ENCODE results near the gene NCKAP5.

DNA sequence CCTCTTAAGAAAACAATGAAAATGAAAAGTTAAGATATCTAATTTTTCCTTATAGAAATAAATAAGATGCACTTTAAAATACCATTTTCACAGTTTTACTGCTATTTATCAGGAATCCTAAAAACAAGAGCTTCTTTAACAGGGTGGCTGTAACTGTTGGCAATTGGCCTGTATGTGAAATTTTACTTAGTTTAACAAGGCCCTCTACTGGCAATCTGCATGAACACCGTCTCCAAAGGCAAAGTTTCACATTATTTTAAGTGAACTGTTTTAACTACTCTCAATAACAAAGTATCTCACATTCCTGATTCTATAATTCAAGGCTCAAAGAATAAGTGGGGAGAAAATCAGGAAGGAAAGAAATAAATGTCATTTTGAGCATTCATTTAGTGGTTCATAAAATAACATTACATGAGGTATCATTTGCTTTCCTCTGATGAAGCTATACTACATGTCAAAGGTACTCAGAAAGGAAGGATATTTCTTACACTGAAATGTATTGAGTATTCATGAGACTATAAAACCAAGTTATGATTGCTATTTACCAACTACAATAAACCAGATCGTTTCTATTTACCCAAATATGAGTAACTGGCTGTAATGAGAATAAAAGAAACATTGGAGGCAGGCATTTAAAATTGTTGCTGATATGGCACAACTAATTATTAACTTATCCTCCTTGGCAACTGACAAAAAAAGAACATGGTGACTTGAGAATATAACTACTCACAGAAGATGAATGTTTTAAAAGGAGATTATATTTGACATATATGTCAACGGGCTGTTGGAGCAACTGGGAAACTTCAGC, 7.0 kb downstream of the NCKAP5 start:
- TF ChIP-seq ARNT (IDR thresholded peaks at IDR 0.05): no peak
- no peak for TF ChIP-seq SUZ12 (IDR thresholded peaks at IDR 0.05)
- no peak for TF ChIP-seq CTBP1 (IDR thresholded peaks at IDR 0.05; ENCODE audit: borderline replicate concordance)
- no peak for TF ChIP-seq ELF4 (IDR thresholded peaks at IDR 0.05)
- TF ChIP-seq BHLHE40 (IDR thresholded peaks at IDR 0.05; ENCODE audit: borderline replicate concordance): no peak
- no peak for TF ChIP-seq ZNF384 (IDR thresholded peaks at IDR 0.05)
- TF ChIP-seq FOXM1 (IDR thresholded peaks at IDR 0.05; ENCODE audit: borderline replicate concordance): no peak

Measured in HEK293T (cell line).